Subcutaneous adipose tissue (tissue), 4 donors: Measurements from ENCODE around the gene SPINK2. TPM values are rescaled to one million over a fixed set of nuclear protein-coding genes. Genes with fewer than 3 reads are reported as not detected.

Experiments used
- CTCF ChIP-seq: fragments of 450-650 bp; IDR thresholded peaks from one replicate; pipeline ENCODE4 v1.5.1; 2016; ENCODE audit warnings: low read depth, mild to moderate bottlenecking, control low read depth, antibody characterized with exemption, moderate library complexity
- total RNA-seq, 4 donors: library from RNA; depleted of rRNA; stranded (reverse); fragments of >200 nt; gene quantifications; one replicate each; pipeline ENCODE4 v1.1.0, GENCODE V29; 2016

Gene SPINK2
- total RNA-seq, 4 donors from 2014 or later: not detected

GRCh38 chr4:56856656-56857055 lies 35.2 kb upstream of the SPINK2 start:
- TF ChIP-seq CTCF: no peak

- TF ChIP-seq CTCF: no peak
Measured at GRCh38 chr4:56850910-56851309, 29.4 kb upstream of the SPINK2 start.

- TF ChIP-seq CTCF: no peak
Measured at GRCh38 chr4:56844802-56845580, 23.5 kb upstream of the SPINK2 start.

GRCh38 chr4:56843421-56843899 lies 22.0 kb upstream of the SPINK2 start:
- TF ChIP-seq CTCF: no peak

GRCh38 chr4:56840559-56840958 lies 19.1 kb upstream of the SPINK2 start:
- TF ChIP-seq CTCF: no peak

GRCh38 chr4:56828784-56829535 lies 7.5 kb upstream of the SPINK2 start:
- no peak for TF ChIP-seq CTCF

GRCh38 chr4:56823933-56824600 lies 2.6 kb upstream of the SPINK2 start:
- TF ChIP-seq CTCF: no peak
